Fibroblast of lung (primary cell): ENCODE data around the gene CTTNBP2NL.

ENCODE experiments used
- CTCF ChIP-seq, 2 donors: IDR thresholded peaks in 1 of 2; conservative IDR thresholded peaks in 1 of 2; 1 replicate in 1 of 2; 2 replicates in 1 of 2; pipeline ENCODE4 v1.5.1; 2011 to 2012; ENCODE audit warnings: low read length in 2 of 2, control low read depth in 1 of 2, inconsistent platforms in 1 of 2, low read depth in 1 of 2, mild to moderate bottlenecking in 1 of 2
- EZH2 ChIP-seq: IDR thresholded peaks from 2 replicates; pipeline ENCODE4 v1.5.1; 2012; ENCODE audit warnings: low read length, control low read depth, mild to moderate bottlenecking; ENCODE audit errors: missing control alignments

- TF ChIP-seq CTCF (conservative IDR thresholded peaks at IDR 0.05 in 1 of 2, IDR thresholded peaks at IDR 0.05 in 1 of 2; ENCODE audit: low read depth in 1 of 2, low read length in 2 of 2) (no peak), EZH2 (no peak)
Observed at GRCh38 chr1:112356765-112357164, 39.2 kb upstream of the CTTNBP2NL start.
